AML-193 (cell line): ENCODE measurements around the gene AKNAD1.
"Not testable (repeated sequence)": the region's sequence is repeated elsewhere in the genome, so short reads cannot be mapped to it uniquely, and the experiment has no call there.

ENCODE experiments used
- DNase-seq, 2 experiments: peaks; one replicate each; lab custom pipeline; 2025; lab: John Stamatoyannopoulos, UW

Gene AKNAD1

DNA sequence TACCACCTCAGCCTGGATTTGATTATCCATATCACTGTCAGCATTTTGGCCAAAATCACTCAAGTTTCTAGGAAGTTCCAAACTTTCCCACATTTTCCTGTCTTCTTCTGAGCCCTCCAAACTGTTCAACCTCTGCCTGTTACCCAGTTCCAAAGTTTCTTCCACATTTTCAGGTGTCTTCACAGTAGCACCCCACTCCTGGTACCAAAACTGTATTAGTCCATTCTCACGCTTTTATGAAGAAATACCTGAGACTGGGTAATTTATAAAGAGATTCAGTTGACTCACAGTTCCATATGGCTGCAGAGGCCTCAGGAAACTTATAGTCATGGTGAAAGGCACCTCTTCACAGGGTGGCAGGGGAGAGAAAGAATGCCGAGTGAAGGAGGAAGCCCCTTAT, 71.0 kb downstream of the AKNAD1 start:
- DNase-seq: no peak

DNA sequence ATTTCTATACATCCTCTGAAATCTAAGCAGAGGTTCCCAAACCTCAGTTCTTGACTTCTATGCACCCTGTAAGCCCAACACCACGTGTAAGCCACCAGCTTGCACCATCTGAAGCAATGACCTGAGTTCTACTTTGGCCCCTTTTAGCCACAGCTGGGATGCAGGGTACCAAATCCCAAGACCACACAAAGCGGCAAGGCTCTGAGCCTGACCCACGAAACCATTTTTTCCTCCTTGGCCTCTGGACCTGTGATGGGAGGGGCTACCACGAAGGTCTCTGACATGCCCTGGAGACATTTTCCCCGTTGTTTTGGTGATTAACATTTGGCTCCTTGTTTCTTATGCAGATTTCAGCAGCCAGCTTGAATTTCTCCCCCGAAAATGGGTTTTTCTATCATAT, 71.6 kb downstream of the AKNAD1 start:
- no peak for DNase-seq

DNA sequence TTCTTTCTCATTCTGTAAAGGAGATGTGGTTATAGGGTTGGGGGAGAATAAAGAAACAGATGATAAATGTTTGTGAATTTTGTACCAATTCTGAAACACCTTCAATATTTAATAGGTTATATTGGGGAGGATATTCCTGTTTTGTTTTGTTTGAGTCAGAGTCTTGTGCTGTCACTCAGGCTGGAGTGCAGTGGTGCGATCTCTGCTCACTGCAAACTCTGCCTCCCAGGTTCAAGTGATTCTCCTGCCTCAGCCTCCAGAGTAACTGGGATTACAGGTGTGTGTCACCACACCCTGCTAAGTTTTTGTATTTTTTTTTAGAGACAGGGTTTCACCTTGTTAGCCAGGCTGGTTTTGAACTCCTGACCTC, 75.3 kb downstream of the AKNAD1 start:
- DNase-seq: not testable (repeated sequence)

DNA sequence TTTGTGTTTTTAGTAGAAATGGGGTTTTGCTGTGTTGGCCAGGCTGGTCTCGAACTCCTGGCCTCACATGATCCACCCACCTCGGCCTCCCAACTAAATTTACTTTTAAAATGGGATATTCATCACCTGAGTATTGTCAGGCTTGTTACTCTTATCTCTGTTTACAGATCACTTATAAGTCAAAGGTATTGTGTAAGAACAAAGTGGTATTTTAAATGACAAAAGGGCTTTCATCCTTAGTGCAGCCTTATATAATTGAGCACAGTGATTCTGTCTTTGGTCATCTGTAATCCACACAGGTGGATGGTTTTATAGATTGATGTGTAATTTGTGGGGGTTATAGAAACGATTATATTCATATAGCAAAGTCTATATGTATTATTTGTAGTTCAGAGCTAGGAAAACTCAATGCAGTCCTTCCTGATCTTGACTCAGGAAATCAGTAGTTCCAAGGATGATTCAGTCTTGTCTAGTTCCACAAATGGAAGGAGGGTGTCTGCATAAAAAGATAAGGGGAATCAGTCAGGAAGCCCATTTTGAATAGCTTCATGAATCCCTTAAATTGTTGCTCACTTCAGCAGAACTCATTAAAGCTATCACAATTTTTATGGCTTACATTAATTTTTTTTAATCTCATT, 75.8 kb downstream of the AKNAD1 start:
- DNase-seq: no peak

DNA sequence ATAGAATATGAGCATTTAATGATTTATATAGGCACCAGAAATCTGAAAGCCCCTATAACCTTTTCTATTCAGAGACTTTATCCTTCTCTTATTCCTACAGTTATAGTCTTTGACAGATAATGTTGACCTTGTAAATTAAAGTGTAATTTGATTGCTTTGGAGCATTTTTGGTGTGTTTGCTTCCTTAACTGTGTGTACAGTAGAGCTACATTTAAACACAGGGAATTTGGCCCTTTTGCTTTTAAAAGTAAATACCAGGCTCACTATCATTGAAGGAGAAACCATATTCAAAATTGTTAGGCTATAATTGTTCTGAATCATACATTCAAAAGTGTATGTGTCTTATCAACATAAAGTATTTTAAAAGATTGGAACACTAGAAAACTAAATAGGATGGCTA, 77.4 kb downstream of the AKNAD1 start:
- no peak for DNase-seq

DNA sequence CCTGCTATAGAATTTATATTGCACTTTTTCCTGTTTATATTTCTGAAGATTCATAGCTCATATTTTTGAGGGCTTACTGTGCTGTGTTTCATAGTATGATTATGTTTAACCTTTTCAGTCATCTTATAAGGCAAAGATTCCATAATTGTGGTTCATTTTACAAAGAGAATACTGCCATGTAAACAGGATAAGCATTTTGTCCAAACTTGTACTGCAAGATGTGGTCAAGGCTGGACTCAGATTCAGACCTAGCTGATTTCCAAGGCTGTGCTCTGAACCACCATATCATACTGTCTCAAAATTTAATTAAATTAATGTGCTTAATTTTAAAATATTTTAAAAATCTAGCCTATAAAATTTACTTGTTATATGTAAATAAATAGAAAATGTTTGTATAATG, 79.1 kb downstream of the AKNAD1 start:
- DNase-seq: no peak

DNA sequence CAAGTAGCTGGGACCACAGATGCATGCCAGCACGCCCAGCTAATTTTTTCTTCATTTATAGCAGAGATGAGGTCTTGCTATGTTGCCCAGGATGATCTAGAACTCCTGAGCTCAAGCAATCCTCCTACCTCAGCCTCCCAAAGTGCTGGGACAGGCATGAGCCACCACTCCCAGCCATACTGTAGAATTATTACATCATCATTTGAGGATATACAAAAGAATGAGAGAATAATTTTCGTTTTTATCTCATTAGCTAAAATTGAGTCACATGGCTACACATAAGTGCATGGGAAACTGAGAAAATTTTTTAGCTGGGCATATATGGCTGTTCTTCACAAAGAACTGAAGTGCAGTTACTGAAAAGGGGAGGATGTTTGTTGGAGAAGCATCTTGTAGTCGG, 89.2 kb downstream of the AKNAD1 start:
- no peak for DNase-seq

DNA sequence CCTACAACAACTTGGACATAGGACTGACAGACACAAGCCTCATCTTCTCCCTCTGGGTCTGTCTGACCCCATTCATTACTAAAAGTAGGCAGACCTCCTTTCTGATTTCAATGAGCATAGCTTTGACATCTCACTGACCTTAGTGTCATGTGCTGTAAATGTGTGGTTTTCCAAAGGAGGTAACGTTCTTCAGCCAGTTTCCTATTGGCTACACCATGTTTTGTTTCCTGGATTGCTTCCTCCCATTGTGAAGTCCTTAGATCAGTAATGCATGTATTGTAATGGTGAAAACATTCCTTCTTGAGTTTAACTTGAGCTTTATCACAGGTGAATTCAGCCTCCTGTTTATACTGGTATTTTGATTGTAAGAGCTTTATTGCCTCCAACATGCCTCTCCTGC, 89.8 kb downstream of the AKNAD1 start:
- no peak for DNase-seq
